Ascending aorta (tissue), 2 donors: ENCODE data around the gene CLMN. TPM values are rescaled to one million over a fixed set of nuclear protein-coding genes. Genes with fewer than 3 reads are reported as not detected.

ENCODE experiments used
- DNase-seq, 2 donors: peaks; one replicate each; pipeline ENCODE4 v3.0.0-alpha.2; 2019; ENCODE audit warnings: low spot score in 2 of 2
- H3K27ac ChIP-seq, 2 donors: fragments of 200-600 bp; sonication (generic); one replicate each; pipeline ENCODE4 v1.5.1; 2016 to 2017; ENCODE audit warnings: mild to moderate bottlenecking in 1 of 2
- H3K27me3 ChIP-seq: fragments of 200-600 bp; sonication (generic); one replicate; pipeline ENCODE4 v1.5.1; 2017
- H3K36me3 ChIP-seq, 2 donors: fragments of 200-600 bp; sonication (generic); one replicate each; pipeline ENCODE4 v1.5.1; 2016
- H3K4me1 ChIP-seq, 2 donors: fragments of 200-600 bp; sonication (generic); one replicate each; pipeline ENCODE4 v1.5.1; 2016 to 2017; ENCODE audit warnings: mild to moderate bottlenecking in 1 of 2
- H3K4me3 ChIP-seq, 2 donors: fragments of 200-600 bp; sonication (generic); one replicate each; pipeline ENCODE4 v1.5.1; 2016 to 2017; ENCODE audit warnings: mild to moderate bottlenecking in 1 of 2
- H3K9me3 ChIP-seq, 2 donors: fragments of 200-600 bp; sonication (generic); one replicate each; pipeline ENCODE4 v1.5.1; 2016
- CTCF ChIP-seq, 3 experiments: fragments of 200-600 bp in 2 of 3; fragments of 450-650 bp in 1 of 3; sonication (generic) in 2 of 3; IDR thresholded peaks; one replicate each; pipeline ENCODE4 v1.5.1; 2016 to 2019; ENCODE audit warnings: antibody characterized with exemption in 3 of 3, mild to moderate bottlenecking in 1 of 3, moderate library complexity in 1 of 3
- intact Hi-C: fragments of 100-400 bp; cut with DNase I; formaldehyde crosslinking; loops from one replicate; pipeline ENCODE4 v1.15.1; 2023
- total RNA-seq: library from RNA; depleted of rRNA; stranded (reverse); fragments of >200 nt; gene quantifications from one replicate; pipeline ENCODE4 v1.1.0, GENCODE V29; 2016

CLMN gene
- total RNA-seq, 1 donor from 2014 or later, result 4.7 TPM

- intact Hi-C loops, result no loop called here
- H3K4me1 ChIP-seq, result peaks cover 0 to under 1% of the 10 kb centered on the region in 2 donors
- no peak for DNase-seq
- H3K36me3 ChIP-seq, result peaks cover 0 to 37% of the 10 kb centered on the region in 2 donors
- H3K4me3 ChIP-seq, result no peak overlapping the region
- no peak overlapping the region for H3K27ac ChIP-seq
- TF ChIP-seq CTCF (IDR thresholded peaks at IDR 0.05), result no peak
- no peaks in the 10 kb centered on the region for H3K9me3 ChIP-seq
- H3K27me3 ChIP-seq, result no peaks in the 10 kb centered on the region
Observed at GRCh38 chr14:95133282-95133681, 186.4 kb downstream of the CLMN start.

GRCh38 chr14:95132760-95133159 is 186.9 kb downstream of the CLMN start:
- peaks cover 0 to 37% of the 10 kb centered on the region in 2 donors for H3K36me3 ChIP-seq
- intact Hi-C loops, result no loop called here
- H3K27ac ChIP-seq, result no peak overlapping the region
- H3K4me3 ChIP-seq, result no peak overlapping the region
- H3K27me3 ChIP-seq, result no peaks in the 10 kb centered on the region
- TF ChIP-seq CTCF (IDR thresholded peaks at IDR 0.05), result no peak
- H3K9me3 ChIP-seq, result no peaks in the 10 kb centered on the region
- H3K4me1 ChIP-seq, result no peaks in the 10 kb centered on the region
- DNase-seq, result no peak

Other genes with a start within 250 kb of the CLMN start
- 134 TPM for gene DICER1, start 162.4 kb downstream of the CLMN start, total RNA-seq
- 84.1 TPM for gene SYNE3, start 196.7 kb upstream of the CLMN start, total RNA-seq
- gene GLRX5, start 215.1 kb upstream of the CLMN start, total RNA-seq, result 24.6 TPM